Stimulated activated CD4-positive, alpha-beta T cell treated with anti-CD3 and anti-CD28 coated beads, TNF-alpha, amount 100 ng/mL, for 4 hours (primary cell): ENCODE data around the gene CTNND1.
A peak's percentile ranks its signal among the peaks of the same experiment; 100 is the strongest.
"Not testable (repeated sequence)": the region's sequence is repeated elsewhere in the genome, so short reads cannot be mapped to it uniquely, and the experiment has no call there.

ENCODE experiments used
- DNase-seq, 3 experiments: peaks; one replicate each; pipeline ENCODE4 v3.0.0-alpha.2; 2020; ENCODE audit warnings: low read depth in 3 of 3

The CTNND1 gene

DNA sequence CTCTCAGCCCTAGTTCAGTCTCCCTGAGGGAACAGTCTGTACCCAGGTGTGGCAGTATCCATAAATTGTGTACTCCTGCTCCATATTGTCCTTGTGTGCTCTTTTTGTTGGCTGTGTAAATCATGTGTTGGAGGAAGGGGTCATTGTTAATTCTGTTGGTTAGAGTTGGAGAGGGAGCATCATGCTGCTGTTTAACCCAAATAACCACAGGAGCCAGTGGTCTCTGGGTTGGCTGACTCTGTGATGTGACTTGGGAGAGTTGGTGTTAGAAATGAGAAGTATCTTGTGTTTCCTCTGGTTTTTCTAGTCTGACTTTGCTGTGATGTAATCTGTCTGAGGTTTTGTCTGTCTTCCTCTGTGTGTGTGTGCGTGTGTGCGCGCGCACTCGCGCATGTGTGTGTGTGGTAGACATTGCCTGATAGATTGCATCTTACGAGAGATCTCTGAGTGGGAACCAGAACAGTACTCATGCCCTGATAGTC, 30.5 kb downstream of the CTNND1 start:
- DNase-seq, result peak; percentile 33 to 77 (median 62)

DNA sequence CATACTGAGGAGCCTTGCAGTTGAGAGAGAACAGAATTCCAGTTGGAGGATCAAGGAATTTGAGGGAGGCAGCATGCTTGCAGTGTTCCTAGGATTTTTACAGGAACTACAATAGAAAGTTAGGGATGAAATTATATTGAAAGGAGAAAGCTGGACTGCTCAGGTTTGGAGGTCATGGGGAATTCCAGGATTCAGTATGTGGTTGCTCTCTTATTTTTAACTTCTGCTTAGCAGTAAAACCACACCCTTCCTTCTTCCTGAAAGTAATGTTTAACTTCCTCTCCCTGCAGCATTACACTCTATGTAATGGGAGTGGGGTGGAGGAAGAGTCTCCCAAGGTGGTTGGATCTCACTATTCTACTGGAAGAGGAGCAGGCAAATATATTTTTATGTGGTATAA, 31.3 kb downstream of the CTNND1 start:
- DNase-seq, result no peak

- DNase-seq, result no peak
These were observed 31.9 kb downstream of the CTNND1 start for GRCh38 chr11:57793351-57794115.

- DNase-seq, result no peak
These were observed 37.4 kb downstream of the CTNND1 start for GRCh38 chr11:57798905-57799559.

DNA sequence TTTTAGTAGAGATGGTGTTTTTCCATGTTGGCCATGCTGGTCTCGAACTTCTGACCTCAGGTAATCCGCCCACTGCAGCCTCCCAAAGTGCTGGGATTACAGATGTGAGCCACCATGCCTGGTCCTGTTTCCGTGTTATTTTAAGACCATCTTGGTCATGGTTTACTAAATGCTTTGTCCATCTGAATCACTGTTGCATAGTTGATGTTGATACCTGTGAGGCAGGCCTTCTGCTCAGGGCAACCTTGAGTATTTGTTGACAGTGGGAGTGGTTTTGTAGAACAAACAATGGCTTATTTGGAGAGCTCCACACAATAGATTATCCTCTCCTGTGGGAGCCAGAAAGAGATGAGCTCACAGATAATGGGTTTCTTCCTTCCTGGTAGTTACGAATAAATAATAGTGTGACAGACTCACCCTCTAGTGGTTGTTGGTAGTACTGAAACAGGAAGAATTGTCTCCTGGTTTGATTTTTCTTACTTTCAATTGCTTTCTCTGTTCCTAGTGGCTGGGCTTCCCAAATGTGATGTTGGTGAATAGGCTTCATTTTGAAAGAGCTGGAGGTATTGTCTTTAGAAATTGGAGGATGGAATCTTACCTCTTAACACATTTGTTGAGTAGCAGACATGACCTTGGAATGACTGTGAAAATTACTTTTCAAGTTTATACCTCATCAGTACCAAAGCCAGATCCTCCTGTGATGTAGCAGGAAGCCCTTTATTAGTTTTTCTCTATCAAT, 39.0 kb downstream of the CTNND1 start:
- DNase-seq, result no peak

- no peak for DNase-seq
These were observed 39.5 kb downstream of the CTNND1 start for GRCh38 chr11:57801183-57801485.

DNA sequence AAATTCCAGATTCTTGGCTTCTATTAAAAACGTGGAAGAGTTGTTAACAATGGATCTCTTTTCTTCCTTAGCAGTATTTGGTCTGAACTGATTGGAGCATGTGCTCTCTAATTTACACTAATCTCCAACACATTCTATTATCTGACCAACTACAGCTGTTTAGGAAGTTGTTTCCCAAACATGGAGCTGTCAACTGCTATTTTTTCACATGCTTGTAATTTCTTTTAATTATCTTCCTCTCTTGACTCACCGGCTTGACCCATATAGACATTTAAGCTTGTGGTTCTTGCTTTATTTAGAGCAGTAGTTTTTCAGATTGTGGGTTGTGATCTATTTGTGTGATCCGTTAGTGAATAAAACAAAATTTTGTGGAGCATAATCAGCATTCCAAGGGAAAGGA, 40.8 kb downstream of the CTNND1 start:
- no peak for DNase-seq

GRCh38 chr11:57804466-57804865, 42.9 kb downstream of the CTNND1 start:
- no peak for DNase-seq

GRCh38 chr11:57805780-57806179, 44.2 kb downstream of the CTNND1 start:
- DNase-seq, result no peak

DNA sequence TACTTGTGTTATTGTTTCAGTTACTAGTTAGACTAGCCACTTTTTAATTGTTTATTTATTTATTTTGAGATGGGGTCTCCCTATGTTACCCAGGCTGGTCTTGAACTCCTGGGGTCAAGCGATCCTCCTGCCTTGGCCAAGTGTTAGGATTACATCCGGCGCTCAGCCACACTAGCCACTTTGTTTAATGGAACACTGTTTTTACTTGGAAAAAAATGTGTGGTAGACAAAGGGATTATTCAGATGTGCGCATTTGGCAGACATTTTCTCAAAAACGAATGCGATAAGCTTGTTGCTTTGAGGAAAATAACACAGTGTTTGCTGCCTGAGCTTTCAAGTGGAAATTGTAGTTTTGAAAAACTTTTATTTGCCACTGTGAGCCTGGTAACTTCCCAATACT, 51.0 kb downstream of the CTNND1 start:
- no peak for DNase-seq

- DNase-seq, result no peak
These were observed 53.9 kb downstream of the CTNND1 start for GRCh38 chr11:57815476-57815875.

DNA sequence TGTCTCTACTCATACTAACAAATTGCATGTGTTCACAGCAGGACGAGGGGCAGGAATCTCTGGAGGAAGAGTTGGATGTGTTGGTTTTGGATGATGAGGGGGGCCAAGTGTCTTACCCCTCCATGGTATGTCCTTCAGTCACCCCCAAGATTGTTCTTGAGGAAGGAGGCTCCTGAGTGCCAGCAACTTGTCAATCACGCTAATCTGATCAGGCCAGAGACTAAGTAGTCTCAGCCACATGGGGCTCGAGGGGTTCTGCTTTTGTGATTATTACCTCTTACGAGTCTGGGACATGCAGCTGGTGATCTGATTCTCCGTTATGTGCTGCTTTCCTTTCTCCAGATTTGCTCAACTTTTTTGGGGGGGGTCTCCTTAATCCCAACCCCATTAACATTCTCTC, 54.3 kb downstream of the CTNND1 start:
- DNase-seq, result no peak

GRCh38 chr11:57818812-57819211, 57.2 kb downstream of the CTNND1 start:
- no peak for DNase-seq

DNA sequence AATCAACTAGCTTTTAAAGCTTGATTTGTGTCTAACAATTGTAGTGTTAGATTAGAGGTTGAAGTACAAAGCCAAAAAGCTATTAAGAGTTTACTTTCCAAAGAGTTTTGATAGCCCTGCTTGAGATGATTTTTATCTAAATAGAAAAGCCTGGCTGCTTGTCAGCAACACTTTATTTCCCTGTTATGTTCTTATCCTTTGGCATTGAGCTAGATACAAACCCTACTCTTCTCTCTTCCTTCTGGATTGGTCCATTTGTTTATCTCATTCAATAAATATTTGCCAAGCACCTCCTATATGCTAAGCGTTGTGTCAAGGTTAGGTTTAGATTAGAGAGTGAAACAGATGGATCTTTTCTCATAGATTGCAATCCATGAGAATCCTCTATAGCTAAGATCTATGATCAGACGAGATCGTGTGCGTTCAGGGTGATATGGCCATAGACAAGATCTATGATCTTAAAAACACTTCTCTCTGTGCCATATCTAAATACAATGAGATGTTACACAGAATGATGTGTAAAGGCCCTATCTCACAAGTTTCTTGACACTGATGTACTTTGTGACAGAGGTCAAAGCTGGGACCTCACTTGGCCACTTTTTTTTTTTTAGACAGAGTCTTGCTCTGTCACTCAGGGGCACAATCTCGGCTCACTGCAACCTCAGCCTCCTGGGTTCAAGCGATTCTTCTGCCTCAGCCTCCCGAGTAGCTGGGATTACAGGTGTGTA, 57.8 kb downstream of the CTNND1 start:
- DNase-seq, result no peak

- DNase-seq, result no peak
These were observed 62.3 kb downstream of the CTNND1 start for GRCh38 chr11:57823859-57824258.

- no peak for DNase-seq
These were observed 73.2 kb downstream of the CTNND1 start for GRCh38 chr11:57834852-57835251.

DNA sequence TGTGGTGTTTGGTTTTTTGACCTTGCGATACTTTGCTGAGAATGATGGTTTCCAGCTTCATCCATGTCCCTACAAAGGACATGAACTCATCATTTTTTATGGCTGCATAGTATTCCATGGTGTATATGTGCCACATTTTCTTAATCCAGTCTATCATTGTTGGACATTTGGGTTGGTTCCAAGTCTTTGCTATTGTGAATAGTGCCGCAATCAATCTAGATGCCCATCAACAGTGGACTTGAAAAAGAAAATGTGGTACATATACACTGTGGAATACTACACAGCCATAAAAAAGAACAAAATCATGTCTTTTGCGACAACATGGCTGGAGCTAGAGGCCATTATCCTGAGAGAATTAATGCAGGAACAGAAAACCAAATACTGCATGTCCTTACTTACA, 77.0 kb downstream of the CTNND1 start:
- DNase-seq, result not testable (repeated sequence)

DNA sequence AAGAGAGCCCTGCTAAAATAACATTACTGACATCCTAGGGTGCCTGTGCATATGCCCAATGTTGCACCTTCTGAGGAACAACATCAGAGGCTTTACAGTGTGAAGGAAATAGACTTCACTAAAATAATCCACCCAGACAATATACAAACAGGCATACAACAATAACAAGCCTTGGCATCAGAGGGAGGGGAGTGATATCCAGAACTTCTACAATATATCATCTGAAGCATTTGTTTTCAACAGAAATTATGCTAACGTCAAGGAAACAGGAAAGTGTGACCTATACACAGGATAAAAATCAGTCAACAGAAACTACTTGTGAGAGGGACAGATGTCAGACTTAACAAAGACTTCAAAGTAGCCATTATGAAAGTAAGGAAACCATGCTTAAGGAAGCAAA, 81.3 kb downstream of the CTNND1 start:
- no peak for DNase-seq

- DNase-seq, result no peak
These were observed 106.4 kb downstream of the CTNND1 start for GRCh38 chr11:57867966-57868365.

DNA sequence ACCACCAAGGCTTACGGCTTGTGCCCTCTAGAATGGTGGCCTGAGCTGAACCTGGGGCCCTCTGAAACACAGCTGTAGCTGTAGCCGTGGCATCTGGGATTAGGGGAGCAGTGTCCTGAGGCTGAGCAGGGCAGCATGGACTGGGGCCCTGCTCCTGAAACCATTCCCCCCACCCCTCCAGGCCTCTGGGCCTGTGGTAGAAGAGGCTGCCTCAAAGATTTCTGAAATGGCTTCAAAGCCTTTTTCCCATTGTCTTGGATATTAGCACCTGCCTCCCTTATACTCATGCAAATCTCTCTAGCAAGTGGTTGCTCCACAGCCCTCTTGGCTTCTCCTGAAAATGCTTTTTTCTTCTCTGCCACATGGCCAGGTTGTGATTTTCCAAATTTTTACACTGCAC, 106.9 kb downstream of the CTNND1 start:
- no peak for DNase-seq
